Hepatocyte (in vitro differentiated cells): Measurements from ENCODE around the gene EXOSC2. TPM values are rescaled to one million over a fixed set of nuclear protein-coding genes. Genes with fewer than 3 reads are reported as not detected.

ENCODE experiments used
- DNase-seq: peaks from one replicate; pipeline ENCODE4 v3.0.0-alpha.2; 2016; ENCODE audit warnings: low spot score
- H2AFZ ChIP-seq: fragments of 200-600 bp; sonication (generic); 2 replicates; pipeline ENCODE4 v1.6.0; 2016; ENCODE audit warnings: antibody characterized with exemption, mild to moderate bottlenecking
- H3K27ac ChIP-seq: fragments of 200-600 bp; sonication (generic); 2 replicates; pipeline ENCODE4 v1.5.1; 2016; ENCODE audit warnings: mild to moderate bottlenecking
- H3K27me3 ChIP-seq: fragments of 200-600 bp; sonication (generic); 2 replicates; pipeline ENCODE4 v1.6.1; 2016
- H3K36me3 ChIP-seq: fragments of 200-600 bp; sonication (generic); replicated peaks from 2 replicates; pipeline ENCODE4 v1.5.1; 2016; ENCODE audit warnings: low read depth; ENCODE audit not compliant: insufficient read depth
- H3K4me1 ChIP-seq: fragments of 200-600 bp; sonication (generic); 2 replicates; pipeline ENCODE4 v1.5.1; 2016; ENCODE audit warnings: mild to moderate bottlenecking, moderate library complexity; ENCODE audit not compliant: insufficient read depth
- H3K4me2 ChIP-seq: fragments of 200-600 bp; sonication (generic); 2 replicates; pipeline ENCODE4 v1.6.0; 2016
- H3K4me3 ChIP-seq: fragments of 200-600 bp; sonication (generic); 2 replicates; pipeline ENCODE4 v1.5.1; 2016; ENCODE audit warnings: mild to moderate bottlenecking
- H3K79me2 ChIP-seq: fragments of 200-600 bp; sonication (generic); 2 replicates; pipeline ENCODE4 v1.6.0; 2017; ENCODE audit warnings: mild to moderate bottlenecking
- H3K9me2 ChIP-seq: fragments of 200-600 bp; sonication (generic); replicated peaks from 2 replicates; pipeline ENCODE4 v1.6.0; 2017; ENCODE audit warnings: mild to moderate bottlenecking; ENCODE audit not compliant: insufficient read depth
- H3K9me3 ChIP-seq: fragments of 200-600 bp; sonication (generic); 2 replicates; pipeline ENCODE4 v1.5.1; 2016; ENCODE audit warnings: low read depth, mild to moderate bottlenecking
- H4K20me1 ChIP-seq: fragments of 200-600 bp; sonication (generic); 2 replicates; pipeline ENCODE4 v1.6.0; 2016; ENCODE audit warnings: mild to moderate bottlenecking; ENCODE audit not compliant: insufficient read depth, poor library complexity, severe bottlenecking
- EZH2 ChIP-seq: fragments of 200-600 bp; sonication (generic); IDR thresholded peaks from 2 replicates; pipeline ENCODE4 v1.6.1; 2016; ENCODE audit warnings: antibody characterized with exemption, mild to moderate bottlenecking, borderline replicate concordance
- EZH2phosphoT487 ChIP-seq: fragments of 200-600 bp; sonication (generic); IDR thresholded peaks from one replicate; pipeline ENCODE4 v1.6.1; 2018; ENCODE audit warnings: antibody characterized with exemption, mild to moderate bottlenecking, low read depth, moderate library complexity; ENCODE audit not compliant: unreplicated experiment, severe bottlenecking
- WGBS: methylation state at CpG from one replicate; pipeline ENCODE4 v1.1.6; 2016; ENCODE audit warnings: low lambda C conversion rate; ENCODE audit errors: missing lambda C conversion rate; 5-methylcytosine and 5-hydroxymethylcytosine counted together
- polyA plus RNA-seq: library from polyadenylated mRNA; unstranded; fragments of >200 nt; fragmentation: Nextera tagmentation; extraction: Ambion mirVana; gene quantifications from 2 replicates; pipeline ENCODE4 v1.2.1, GENCODE V29; 2016
- total RNA-seq: library from RNA; depleted of rRNA; stranded (reverse); fragments of >200 nt; gene quantifications from 2 replicates; pipeline ENCODE4 v1.2.3, GENCODE V29; 2014
- TF ChIP-seq, protein P1 (sequence below): fragments of 200-600 bp; sonication (generic); IDR thresholded peaks from 2 replicates; pipeline ENCODE4 v1.5.1; 2016; ENCODE audit warnings: antibody characterized with exemption, mild to moderate bottlenecking; ENCODE audit not compliant: poor library complexity

Gene EXOSC2
- total and polyA plus RNA-seq, 2 experiments from 2014 or later, result 13.0 to 24.3 TPM

DNA sequence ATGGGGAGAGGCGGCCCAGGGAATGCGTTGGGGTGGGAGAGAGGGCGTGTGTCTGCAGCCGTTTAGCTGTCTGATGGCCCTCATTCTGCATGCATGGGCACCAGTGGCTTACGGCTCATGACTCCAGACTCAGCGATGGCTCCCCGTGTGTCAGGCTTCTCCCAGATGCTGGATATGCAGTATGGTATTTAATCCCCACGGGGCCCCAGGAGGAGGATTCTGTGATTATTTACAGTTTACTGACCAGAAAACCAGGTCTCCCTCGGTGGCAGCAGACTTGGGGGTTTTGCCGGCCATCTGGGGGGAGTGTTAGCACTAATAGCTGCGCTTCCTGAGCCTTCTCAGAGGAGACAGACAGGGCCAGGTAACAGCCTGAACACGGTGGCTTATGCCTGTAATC, 24.9 kb upstream of the EXOSC2 start:
- no peak overlapping the region for H3K4me2 ChIP-seq
- no peaks in the 10 kb centered on the region for H3K36me3 ChIP-seq
- 68% methylated on average over 12 of the region's 12 CpGs for WGBS
- H3K4me1 ChIP-seq, result peaks cover 6% of the 10 kb centered on the region
- no peak overlapping the region for H3K27ac ChIP-seq
- no peaks in the 10 kb centered on the region for H3K79me2 ChIP-seq
- H4K20me1 ChIP-seq, result no peaks in the 10 kb centered on the region
- TF ChIP-seq, protein P1, sequence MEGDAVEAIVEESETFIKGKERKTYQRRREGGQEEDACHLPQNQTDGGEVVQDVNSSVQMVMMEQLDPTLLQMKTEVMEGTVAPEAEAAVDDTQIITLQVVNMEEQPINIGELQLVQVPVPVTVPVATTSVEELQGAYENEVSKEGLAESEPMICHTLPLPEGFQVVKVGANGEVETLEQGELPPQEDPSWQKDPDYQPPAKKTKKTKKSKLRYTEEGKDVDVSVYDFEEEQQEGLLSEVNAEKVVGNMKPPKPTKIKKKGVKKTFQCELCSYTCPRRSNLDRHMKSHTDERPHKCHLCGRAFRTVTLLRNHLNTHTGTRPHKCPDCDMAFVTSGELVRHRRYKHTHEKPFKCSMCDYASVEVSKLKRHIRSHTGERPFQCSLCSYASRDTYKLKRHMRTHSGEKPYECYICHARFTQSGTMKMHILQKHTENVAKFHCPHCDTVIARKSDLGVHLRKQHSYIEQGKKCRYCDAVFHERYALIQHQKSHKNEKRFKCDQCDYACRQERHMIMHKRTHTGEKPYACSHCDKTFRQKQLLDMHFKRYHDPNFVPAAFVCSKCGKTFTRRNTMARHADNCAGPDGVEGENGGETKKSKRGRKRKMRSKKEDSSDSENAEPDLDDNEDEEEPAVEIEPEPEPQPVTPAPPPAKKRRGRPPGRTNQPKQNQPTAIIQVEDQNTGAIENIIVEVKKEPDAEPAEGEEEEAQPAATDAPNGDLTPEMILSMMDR, result no peak
- TF ChIP-seq EZH2, result no peak
- no peak for TF ChIP-seq EZH2phosphoT487
- H3K9me2 ChIP-seq, result no peaks in the 10 kb centered on the region
- peaks cover 50% of the 10 kb centered on the region for H3K27me3 ChIP-seq
- no peaks in the 10 kb centered on the region for H3K9me3 ChIP-seq
- no peak overlapping the region for H3K4me3 ChIP-seq
- no peak overlapping the region for H2AFZ ChIP-seq
- DNase-seq, result no peak

DNA sequence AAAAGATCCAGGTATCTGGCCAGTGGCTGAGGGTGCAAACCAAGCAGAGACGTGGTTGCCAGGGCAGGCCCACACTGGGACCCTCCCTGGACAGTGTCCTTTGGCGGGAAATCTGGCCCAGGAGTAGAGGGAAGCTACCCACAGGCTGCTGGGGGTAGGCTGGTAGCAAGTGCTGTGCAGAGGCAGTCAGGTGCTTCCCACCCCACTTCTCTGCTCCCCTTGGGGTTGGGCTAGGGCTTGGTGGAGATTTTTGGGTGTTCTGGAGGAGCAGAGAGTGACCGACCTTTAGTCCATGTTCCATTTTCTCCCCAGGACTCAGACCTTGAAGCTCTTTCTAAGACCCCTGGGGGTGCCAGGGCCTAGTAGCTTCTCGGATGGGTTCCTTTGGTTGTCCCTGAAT, 23.6 kb upstream of the EXOSC2 start:
- TF ChIP-seq EZH2 (no peak), EZH2phosphoT487 (no peak)
- TF ChIP-seq, protein P1, result no peak
- Histone ChIP-seq H3K4me2 (no peak overlapping the region), H3K9me3 (no peaks in the 10 kb centered on the region), H3K4me1 (peaks cover 6% of the 10 kb centered on the region), H3K27me3 (peaks cover 37% of the 10 kb centered on the region), H3K27ac (no peak overlapping the region), H3K36me3 (no peaks in the 10 kb centered on the region), H3K4me3 (no peak overlapping the region), H2AFZ (no peak overlapping the region), H3K9me2 (no peaks in the 10 kb centered on the region), H3K79me2 (no peaks in the 10 kb centered on the region), H4K20me1 (no peaks in the 10 kb centered on the region)
- WGBS, result 82% methylated on average over 4 of the region's 4 CpGs
- DNase-seq, result no peak

DNA sequence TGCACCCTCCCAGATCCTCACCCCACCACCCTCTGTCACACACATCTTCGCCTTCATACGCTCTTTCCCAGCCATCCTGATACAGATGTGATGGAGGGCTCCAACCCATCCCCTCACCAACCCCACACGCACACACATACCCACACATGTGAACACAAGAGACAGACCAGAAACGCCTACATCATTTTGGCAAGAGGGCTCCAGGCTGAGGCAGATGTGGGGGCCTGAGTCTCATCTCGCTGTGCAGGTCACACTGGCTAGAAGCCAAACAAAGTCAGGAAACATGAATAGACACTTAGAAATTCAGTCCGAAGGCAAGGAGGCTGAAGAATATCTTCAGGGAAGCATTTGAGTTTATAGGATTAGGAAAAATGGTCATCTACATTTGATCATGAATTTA, 22.9 kb upstream of the EXOSC2 start:
- Histone ChIP-seq H3K9me3 (no peaks in the 10 kb centered on the region), H3K4me1 (peaks cover 2% of the 10 kb centered on the region), H3K36me3 (no peaks in the 10 kb centered on the region), H3K27ac (no peak overlapping the region), H3K79me2 (no peaks in the 10 kb centered on the region), H2AFZ (no peak overlapping the region), H3K9me2 (no peaks in the 10 kb centered on the region), H3K27me3 (peaks cover 32% of the 10 kb centered on the region), H4K20me1 (no peaks in the 10 kb centered on the region), H3K4me3 (no peak overlapping the region), H3K4me2 (no peak overlapping the region)
- TF ChIP-seq EZH2phosphoT487 (no peak), EZH2 (no peak)
- TF ChIP-seq, protein P1, result no peak
- WGBS, result 85% methylated on average over 6 of the region's 6 CpGs
- no peak for DNase-seq

DNA sequence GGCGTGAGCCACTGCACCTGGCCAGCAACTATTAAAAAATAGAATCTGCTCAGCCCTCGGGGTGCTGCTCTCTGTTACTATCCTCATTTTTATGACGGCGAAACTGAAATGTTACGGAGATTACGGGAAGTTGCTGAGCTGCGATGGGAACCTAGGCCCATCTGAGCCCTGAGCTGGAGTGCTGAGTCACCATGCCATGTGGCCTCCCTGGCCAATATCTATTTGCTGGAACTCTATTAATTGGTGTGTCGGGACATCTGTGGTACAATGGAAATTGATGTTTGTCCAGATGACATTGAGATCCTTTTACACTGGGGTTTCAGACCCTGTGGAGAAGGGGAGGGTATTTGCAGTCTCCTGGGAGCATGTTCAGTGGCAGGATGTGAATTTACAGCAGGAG, 21.1 kb upstream of the EXOSC2 start:
- Histone ChIP-seq H3K4me2 (no peak overlapping the region), H2AFZ (no peak overlapping the region), H3K27ac (no peak overlapping the region), H3K36me3 (no peaks in the 10 kb centered on the region), H3K9me3 (no peaks in the 10 kb centered on the region), H3K4me1 (no peaks in the 10 kb centered on the region), H3K27me3 (peaks cover 14% of the 10 kb centered on the region), H3K79me2 (no peaks in the 10 kb centered on the region), H3K4me3 (no peak overlapping the region), H4K20me1 (no peaks in the 10 kb centered on the region), H3K9me2 (no peaks in the 10 kb centered on the region)
- 82% methylated on average over 8 of the region's 8 CpGs for WGBS
- DNase-seq, result no peak
- no peak for TF ChIP-seq EZH2phosphoT487
- TF ChIP-seq, protein P1, result no peak
- no peak for TF ChIP-seq EZH2
